Thoracic aorta (tissue), 2 donors: Measurements from ENCODE around the gene NPTXR. TPM values are rescaled to one million over a fixed set of nuclear protein-coding genes. Genes with fewer than 3 reads are reported as not detected.
"Not testable (repeated sequence)": the region's sequence is repeated elsewhere in the genome, so short reads cannot be mapped to it uniquely, and the experiment has no call there.

ENCODE experiments used
- ATAC-seq: fragments of 150-250 bp; one replicate; pipeline ENCODE4 v1.8.0; 2017; ENCODE audit warnings: low read depth; ENCODE audit not compliant: insufficient number of reproducible peaks, low FRiP score
- DNase-seq: peaks from one replicate; pipeline ENCODE4 v3.0.0-alpha.2; 2020; ENCODE audit warnings: low spot score
- H3K27ac ChIP-seq, 2 donors: fragments of 200-600 bp; sonication (generic); 1 replicate in 1 of 2; 2 replicates in 1 of 2; pipeline ENCODE4 v1.5.1; 2016; ENCODE audit warnings: mild to moderate bottlenecking in 2 of 2, moderate library complexity in 2 of 2
- H3K27me3 ChIP-seq: fragments of 200-600 bp; sonication (generic); replicated peaks from 2 replicates; pipeline ENCODE4 v1.6.0; 2016; ENCODE audit warnings: mild to moderate bottlenecking; ENCODE audit not compliant: insufficient read depth
- H3K36me3 ChIP-seq: fragments of 200-600 bp; sonication (generic); one replicate; pipeline ENCODE4 v1.5.1; 2016
- H3K4me1 ChIP-seq, 2 donors: fragments of 200-600 bp; sonication (generic); 1 replicate in 1 of 2; 2 replicates in 1 of 2; pipeline versions ENCODE4 v1.5.1 to v1.6.0; 2016; ENCODE audit warnings: low read depth in 2 of 2, mild to moderate bottlenecking in 1 of 2; ENCODE audit not compliant: control insufficient read depth in 1 of 2
- H3K4me3 ChIP-seq: fragments of 200-600 bp; sonication (generic); 2 replicates; pipeline ENCODE4 v1.5.1; 2016; ENCODE audit warnings: mild to moderate bottlenecking
- H3K9me3 ChIP-seq: fragments of 200-600 bp; sonication (generic); 2 replicates; pipeline ENCODE4 v1.5.1; 2016
- CTCF ChIP-seq: fragments of 200-600 bp; sonication (generic); IDR thresholded peaks from one replicate; pipeline ENCODE4 v1.5.1; 2019; ENCODE audit warnings: antibody characterized with exemption
- total RNA-seq, 2 donors: library from RNA; depleted of rRNA; stranded (reverse); fragments of >200 nt; gene quantifications; one replicate each; pipeline versions ENCODE4 v1.1.0 to v1.2.3, GENCODE V29; 2016

NPTXR gene
- total RNA-seq, 2 donors from 2014 or later, result 29.3 to 50.8 TPM

GRCh38 chr22:38820020-38820419 lies 23.8 kb downstream of the NPTXR start:
- TF ChIP-seq CTCF, result no peak
- H3K27ac ChIP-seq, result no peak overlapping the region
- no peaks in the 10 kb centered on the region for H3K36me3 ChIP-seq
- H3K9me3 ChIP-seq, result no peaks in the 10 kb centered on the region
- DNase-seq, result no peak
- H3K4me3 ChIP-seq, result no peak overlapping the region
- ATAC-seq, result no peak
- no peaks in the 10 kb centered on the region for H3K4me1 ChIP-seq
- H3K27me3 ChIP-seq, result no peaks in the 10 kb centered on the region

GRCh38 chr22:38819387-38819940 lies 24.4 kb downstream of the NPTXR start:
- DNase-seq (no peak), ATAC-seq (no peak)
- H3K36me3 ChIP-seq, result no peaks in the 10 kb centered on the region
- H3K27ac ChIP-seq, result no peak overlapping the region
- no peaks in the 10 kb centered on the region for H3K27me3 ChIP-seq
- no peaks in the 10 kb centered on the region for H3K9me3 ChIP-seq
- no peaks in the 10 kb centered on the region for H3K4me1 ChIP-seq
- TF ChIP-seq CTCF, result no peak
- no peak overlapping the region for H3K4me3 ChIP-seq

- DNase-seq, result no peak
- Histone ChIP-seq H3K4me1 (no peaks in the 10 kb centered on the region), H3K27ac (no peak overlapping the region), H3K36me3 (no peaks in the 10 kb centered on the region), H3K27me3 (no peaks in the 10 kb centered on the region), H3K4me3 (no peak overlapping the region), H3K9me3 (no peaks in the 10 kb centered on the region)
- no peak for TF ChIP-seq CTCF
- no peak for ATAC-seq
Measured at GRCh38 chr22:38817196-38817595, 26.6 kb downstream of the NPTXR start.

GRCh38 chr22:38815842-38816241 lies 28.0 kb downstream of the NPTXR start:
- no peak overlapping the region for H3K4me3 ChIP-seq
- no peak for TF ChIP-seq CTCF
- H3K27ac ChIP-seq, result no peak overlapping the region
- DNase-seq, result no peak
- no peaks in the 10 kb centered on the region for H3K9me3 ChIP-seq
- H3K27me3 ChIP-seq, result no peaks in the 10 kb centered on the region
- no peaks in the 10 kb centered on the region for H3K36me3 ChIP-seq
- H3K4me1 ChIP-seq, result no peaks in the 10 kb centered on the region
- ATAC-seq, result no peak

GRCh38 chr22:38811241-38811640 lies 32.6 kb downstream of the NPTXR start:
- Histone ChIP-seq H3K4me3 (no peak overlapping the region), H3K27ac (no peak overlapping the region), H3K36me3 (no peaks in the 10 kb centered on the region), H3K4me1 (no peaks in the 10 kb centered on the region), H3K9me3 (no peaks in the 10 kb centered on the region), H3K27me3 (no peaks in the 10 kb centered on the region)
- ATAC-seq (no peak), DNase-seq (no peak)
- TF ChIP-seq CTCF, result no peak

GRCh38 chr22:38805041-38805593 lies 38.7 kb downstream of the NPTXR start:
- not testable (repeated sequence) for ATAC-seq, H3K4me1 ChIP-seq, H3K4me3 ChIP-seq, H3K27ac ChIP-seq, H3K9me3 ChIP-seq, H3K27me3 ChIP-seq, DNase-seq, H3K36me3 ChIP-seq
